HG03196 (cell line): ENCODE results near the gene RPUSD3.
A peak's percentile ranks its signal among the peaks of the same experiment; 100 is the strongest.

Experiments
- ATAC-seq: cut with Tn5 transposase; IDR thresholded peaks from one replicate; pipeline ENCODE4 v1.9.1; 2021; ENCODE audit not compliant: unreplicated experiment

The RPUSD3 gene

GRCh38 chr3:9806688-9807589 lies 36.9 kb downstream of the RPUSD3 start:
- ATAC-seq: no peak

- no peak for ATAC-seq
Observed at GRCh38 chr3:9806137-9806536, 37.7 kb downstream of the RPUSD3 start.

GRCh38 chr3:9804996-9805395 lies 38.8 kb downstream of the RPUSD3 start:
- no peak for ATAC-seq

- no peak for ATAC-seq
Observed at GRCh38 chr3:9803494-9803893, 40.3 kb downstream of the RPUSD3 start.

GRCh38 chr3:9800529-9800928 lies 43.3 kb downstream of the RPUSD3 start:
- ATAC-seq: no peak

GRCh38 chr3:9797196-9797945 lies 46.4 kb downstream of the RPUSD3 start:
- no peak for ATAC-seq

GRCh38 chr3:9795207-9795606 lies 48.6 kb downstream of the RPUSD3 start:
- no peak for ATAC-seq

- ATAC-seq: no peak
Observed at GRCh38 chr3:9794400-9794799, 49.4 kb downstream of the RPUSD3 start.

- no peak for ATAC-seq
Observed at GRCh38 chr3:9793161-9793781, 50.5 kb downstream of the RPUSD3 start.

- ATAC-seq: peak; percentile 86
Observed at GRCh38 chr3:9792405-9793160, 51.2 kb downstream of the RPUSD3 start, which contains the start of the genes ARPC4 and TADA3. Gene ARPC4 (plus strand): TSS chr3:9793082. CDS start chr3:9793122, 40 bp downstream. Gene TADA3 (minus strand): TSS chr3:9792473. CDS start chr3:9791466, 1,007 bp downstream.

- ATAC-seq: no peak
Observed at GRCh38 chr3:9791790-9792404, 51.9 kb downstream of the RPUSD3 start.

- no peak for ATAC-seq
Observed at GRCh38 chr3:9791127-9791526, 52.7 kb downstream of the RPUSD3 start.
